NCI-H2227 (cell line): Measurements from ENCODE around the gene ZDHHC3.
A peak's percentile ranks its signal among the peaks of the same experiment; 100 is the strongest.

Experiments
- DNase-seq: peaks from one replicate; lab custom pipeline; 2025; ENCODE audit not compliant: unreplicated experiment; lab: John Stamatoyannopoulos, UW

Gene ZDHHC3

GRCh38 chr3:44930911-44931310 is 45.1 kb downstream of the ZDHHC3 start:
- no peak for DNase-seq

- no peak for DNase-seq
Observed at GRCh38 chr3:44929782-44930181, 46.2 kb downstream of the ZDHHC3 start.

- DNase-seq: no peak
Observed at GRCh38 chr3:44927371-44927770, 48.6 kb downstream of the ZDHHC3 start.

GRCh38 chr3:44926921-44927320 is 49.1 kb downstream of the ZDHHC3 start:
- no peak for DNase-seq

GRCh38 chr3:44926172-44926571 is 49.8 kb downstream of the ZDHHC3 start:
- no peak for DNase-seq

- no peak for DNase-seq
Observed at GRCh38 chr3:44924457-44925084, 51.4 kb downstream of the ZDHHC3 start.

- DNase-seq: no peak
Observed at GRCh38 chr3:44923632-44924456, 52.1 kb downstream of the ZDHHC3 start.

- no peak for DNase-seq
Observed at GRCh38 chr3:44920081-44920480, 55.9 kb downstream of the ZDHHC3 start.

- no peak for DNase-seq
Observed at GRCh38 chr3:44918581-44918980, 57.4 kb downstream of the ZDHHC3 start.

- DNase-seq: no peak
Observed at GRCh38 chr3:44918087-44918486, 57.9 kb downstream of the ZDHHC3 start.

- no peak for DNase-seq
Observed at GRCh38 chr3:44915702-44916438, 60.1 kb downstream of the ZDHHC3 start.

GRCh38 chr3:44914936-44915335 is 61.0 kb downstream of the ZDHHC3 start:
- no peak for DNase-seq

GRCh38 chr3:44913868-44914468 is 62.0 kb downstream of the ZDHHC3 start:
- peak; percentile 37 for DNase-seq

- no peak for DNase-seq
Observed at GRCh38 chr3:44910693-44911092, 65.3 kb downstream of the ZDHHC3 start.

GRCh38 chr3:44909063-44909462 is 66.9 kb downstream of the ZDHHC3 start:
- DNase-seq: no peak

GRCh38 chr3:44907612-44908011 is 68.4 kb downstream of the ZDHHC3 start:
- no peak for DNase-seq

GRCh38 chr3:44906997-44907396 is 69.0 kb downstream of the ZDHHC3 start:
- DNase-seq: no peak

- DNase-seq: no peak
Observed at GRCh38 chr3:44905446-44906157, 70.4 kb downstream of the ZDHHC3 start.

- DNase-seq: no peak
Observed at GRCh38 chr3:44903751-44904150, 72.2 kb downstream of the ZDHHC3 start.

- no peak for DNase-seq
Observed at GRCh38 chr3:44903314-44903713, 72.7 kb downstream of the ZDHHC3 start.

GRCh38 chr3:44902628-44903027 is 73.3 kb downstream of the ZDHHC3 start:
- no peak for DNase-seq
